Activated B cell treated with CpG ODN at 0.5 μM for 24 hours (primary cell): Measurements from ENCODE around the gene MIOX. TPM values are rescaled to one million over a fixed set of nuclear protein-coding genes. Genes with fewer than 3 reads are reported as not detected.
A peak's percentile ranks its signal among the peaks of the same experiment; 100 is the strongest.

Experiments
- ATAC-seq: fragments of 200-7000 bp; cut with Tn5 transposase; one replicate; pipeline ENCODE4 v1.10.0; 2021; ENCODE audit warnings: low read depth, mild to moderate bottlenecking, moderate library complexity
- CTCF ChIA-PET: fragments of 350-600 bp; sonication (Branson Sonifier 250); formaldehyde crosslinking; loops from one replicate; lab custom pipeline; 2021; ENCODE audit warnings: antibody characterized with exemption; lab: Charles Lee
- POLR2A ChIA-PET: fragments of 350-600 bp; sonication (Branson Sonifier 250); formaldehyde crosslinking; loops from one replicate; lab custom pipeline; 2021; ENCODE audit warnings: antibody characterized with exemption; lab: Charles Lee
- DNase-seq: peaks from one replicate; pipeline ENCODE4 v3.0.0; 2022
- H3K27ac Mint-ChIP-seq: one replicate; pipeline ENCODE4 v1.8.0; 2020; ENCODE audit warnings: mixed read lengths
- H3K27me3 Mint-ChIP-seq: one replicate; pipeline ENCODE4 v1.8.0; 2021; ENCODE audit warnings: mixed read lengths
- H3K36me3 Mint-ChIP-seq: one replicate; pipeline ENCODE4 v1.8.0; 2021; ENCODE audit warnings: low read depth, mixed read lengths
- H3K4me1 Mint-ChIP-seq: one replicate; pipeline ENCODE4 v1.8.0; 2021; ENCODE audit warnings: mixed read lengths
- H3K4me3 Mint-ChIP-seq: one replicate; pipeline ENCODE4 v1.8.0; 2020; ENCODE audit warnings: mild to moderate bottlenecking, mixed read lengths
- H3K9me3 Mint-ChIP-seq: one replicate; pipeline ENCODE4 v1.8.0; 2020; ENCODE audit warnings: mixed read lengths
- CTCF ChIP-seq: fragments of 200-600 bp; IDR thresholded peaks from one replicate; pipeline ENCODE4 v1.8.0; 2022; ENCODE audit warnings: antibody characterized with exemption, mild to moderate bottlenecking
- intact Hi-C: fragments of 100-400 bp; cut with micrococcal nuclease; formaldehyde crosslinking; loops from one replicate; pipeline ENCODE4 v1.15.1; 2024
- total RNA-seq: library from RNA; stranded (reverse); gene quantifications from 2 replicates; pipeline ENCODE4 v1.2.3, GENCODE V29; 2022

The MIOX gene
- total RNA-seq, 1 donor from 2014 or later: 0.22 TPM

- DNase-seq (no peak), ATAC-seq (no peak)
- no peaks in the 10 kb centered on the region for H3K9me3 Mint-ChIP-seq
- H3K4me3 Mint-ChIP-seq: no peak overlapping the region
- H3K4me1 Mint-ChIP-seq: peaks cover 21% of the 10 kb centered on the region
- no peak for TF ChIP-seq CTCF
- POLR2A ChIA-PET: no interaction called here
- CTCF ChIA-PET: no interaction called here
- no peaks in the 10 kb centered on the region for H3K27me3 Mint-ChIP-seq
- H3K27ac Mint-ChIP-seq: no peak overlapping the region
- peaks cover 68% of the 10 kb centered on the region for H3K36me3 Mint-ChIP-seq
- intact Hi-C loops: no loop called here
These were observed 22.2 kb upstream of the MIOX start for GRCh38 chr22:50464451-50464850.

- H3K9me3 Mint-ChIP-seq: no peaks in the 10 kb centered on the region
- POLR2A ChIA-PET: interaction anchor here (0.6 to 0.7 kb wide), 2 partner anchors 13 to 86 kb away, joined by 3 to 6 read pairs; no protein-coding TSS in a partner anchor
- peaks cover 29% of the 10 kb centered on the region for H3K4me1 Mint-ChIP-seq
- no peak for DNase-seq
- CTCF ChIA-PET: no interaction called here
- intact Hi-C loops: no loop called here
- no peak overlapping the region for H3K27ac Mint-ChIP-seq
- no peaks in the 10 kb centered on the region for H3K27me3 Mint-ChIP-seq
- no peak for ATAC-seq
- no peak overlapping the region for H3K4me3 Mint-ChIP-seq
- TF ChIP-seq CTCF: no peak
- H3K36me3 Mint-ChIP-seq: peaks cover 62% of the 10 kb centered on the region
These were observed 21.4 kb upstream of the MIOX start for GRCh38 chr22:50465066-50465930.

GRCh38 chr22:50467341-50467740 is 19.3 kb upstream of the MIOX start:
- no peak overlapping the region for H3K27ac Mint-ChIP-seq
- peaks cover 46% of the 10 kb centered on the region for H3K36me3 Mint-ChIP-seq
- H3K4me1 Mint-ChIP-seq: peaks cover 50% of the 10 kb centered on the region
- H3K4me3 Mint-ChIP-seq: no peak overlapping the region
- no peaks in the 10 kb centered on the region for H3K9me3 Mint-ChIP-seq
- no peak for ATAC-seq
- intact Hi-C loops: no loop called here
- H3K27me3 Mint-ChIP-seq: no peaks in the 10 kb centered on the region
- no peak for DNase-seq
- ChIA-PET POLR2A (interaction anchor here (0.8 to 2.1 kb wide), 3 partner anchors 17 to 154 kb away, joined by 3 to 5 read pairs (median 3); no protein-coding TSS in a partner anchor), CTCF (interaction anchor here (0.6 to 1.0 kb wide), 2 partner anchors 153 to 191 kb away, joined by 3 read pairs; no protein-coding TSS in a partner anchor)
- no peak for TF ChIP-seq CTCF

- ChIA-PET CTCF (interaction anchor here (0.6 to 1.0 kb wide), 2 partner anchors 153 to 192 kb away, joined by 3 read pairs; no protein-coding TSS in a partner anchor), POLR2A (interaction anchor here (0.8 to 3.7 kb wide), 8 partner anchors 13 to 153 kb away, joined by 3 to 37 read pairs (median 6); partner anchors contain the start of genes ADM2 and SCO2)
- ATAC-seq: no peak
- Mint-ChIP-seq H3K27ac (peak overlapping the region; percentile 88), H3K36me3 (peaks cover 43% of the 10 kb centered on the region), H3K27me3 (no peaks in the 10 kb centered on the region), H3K9me3 (no peaks in the 10 kb centered on the region), H3K4me1 (peaks cover 55% of the 10 kb centered on the region), H3K4me3 (no peak overlapping the region)
- no peak for DNase-seq
- no peak for TF ChIP-seq CTCF
- intact Hi-C loops: loop anchor here (2.0 kb wide), 2 partner anchors 17 to 277 kb away; no protein-coding TSS in a partner anchor
These were observed 18.8 kb upstream of the MIOX start for GRCh38 chr22:50467773-50468440.
